HPDE6-E6E7 (cell line): ENCODE data around the gene MAP3K2.
A peak's percentile ranks its signal among the peaks of the same experiment; 100 is the strongest.

ENCODE experiments used
- DNase-seq: peaks from one replicate; pipeline ENCODE4 v3.0.0; 2011; ENCODE audit warnings: missing footprints; ENCODE audit errors: extremely low spot score

The MAP3K2 gene

GRCh38 chr2:127387655-127388422 is at the start of gene MAP3K2:
Gene MAP3K2, minus strand, starts transcription at chr2:127387975. Its CDS starts 44,846 bp downstream, at chr2:127343129.
- peak; percentile 92 for DNase-seq

GRCh38 chr2:127437056-127437455 is 49.3 kb upstream of the MAP3K2 start:
- DNase-seq = no peak

GRCh38 chr2:127434515-127434914 is 46.7 kb upstream of the MAP3K2 start:
- DNase-seq = no peak

GRCh38 chr2:127431408-127432023 is 43.7 kb upstream of the MAP3K2 start:
- DNase-seq = no peak

- DNase-seq = no peak
Observed at GRCh38 chr2:127429844-127430425, 42.2 kb upstream of the MAP3K2 start.

GRCh38 chr2:127429291-127429690 is 41.5 kb upstream of the MAP3K2 start:
- no peak for DNase-seq

GRCh38 chr2:127428815-127429109 is 41.0 kb upstream of the MAP3K2 start:
- DNase-seq = no peak

GRCh38 chr2:127428057-127428814 is 40.5 kb upstream of the MAP3K2 start:
- DNase-seq = no peak

- DNase-seq = no peak
Observed at GRCh38 chr2:127427376-127428056, 39.7 kb upstream of the MAP3K2 start.

- DNase-seq = no peak
Observed at GRCh38 chr2:127426501-127427354, 39.0 kb upstream of the MAP3K2 start.

GRCh38 chr2:127425540-127426490 is 38.0 kb upstream of the MAP3K2 start:
- DNase-seq = no peak

GRCh38 chr2:127424598-127425520 is 37.1 kb upstream of the MAP3K2 start:
- DNase-seq = no peak

GRCh38 chr2:127423880-127424279 is 36.1 kb upstream of the MAP3K2 start:
- no peak for DNase-seq

- DNase-seq = no peak
Observed at GRCh38 chr2:127423478-127423843, 35.7 kb upstream of the MAP3K2 start.

GRCh38 chr2:127422559-127423477 is 35.0 kb upstream of the MAP3K2 start:
- no peak for DNase-seq

- no peak for DNase-seq
Observed at GRCh38 chr2:127421871-127422558, 34.2 kb upstream of the MAP3K2 start.
